Endothelial cell of umbilical vein (primary cell): ENCODE measurements around the gene MICALL2. TPM values are rescaled to one million over a fixed set of nuclear protein-coding genes. Genes with fewer than 3 reads are reported as not detected.

Experiments used
- BruUV-seq: library from RNA; stranded (reverse); fragments of 400-500 nt; replicated peaks from 2 replicates; lab custom pipeline; 2021; lab: Mats Ljungman, UMichigan
- CTCF ChIA-PET: fragments of 300-600, 350-600 bp; sonication (Branson Sonifier 250); formaldehyde crosslinking; loops from one replicate; lab custom pipeline; 2021; ENCODE audit warnings: antibody characterized with exemption, inconsistent platforms; lab: Charles Lee
- POLR2A ChIA-PET: fragments of 300-600, 350-600 bp; sonication (Branson Sonifier 250); formaldehyde crosslinking; loops from one replicate; lab custom pipeline; 2021; ENCODE audit warnings: antibody characterized with exemption, inconsistent platforms; lab: Charles Lee
- DNase-seq: peaks from one replicate; pipeline ENCODE4 v3.0.0-alpha.2; 2011; ENCODE audit warnings: low read depth, low spot score
- FAIRE-seq: peaks from 2 replicates; lab custom pipeline; 2011; peaks lifted over from hg19 to GRCh38; lab: Jason Lieb, UNC
- H2AFZ ChIP-seq: 2 replicates; pipeline ENCODE4 v1.6.0; 2012; ENCODE audit warnings: low read depth, low read length, control low read depth, inconsistent platforms
- H3K27ac ChIP-seq: 2 replicates; pipeline ENCODE4 v1.5.1; 2011; ENCODE audit warnings: low read depth, mild to moderate bottlenecking, control low read depth, low read length, moderate library complexity; ENCODE audit not compliant: insufficient read depth
- H3K27me3 ChIP-seq, 2 experiments: 2 replicates each; pipeline versions ENCODE4 v1.6.0 to v1.6.1; 2011; ENCODE audit warnings: low read length in 2 of 2, mixed read lengths in 1 of 2; ENCODE audit not compliant: control insufficient read depth in 2 of 2, insufficient read depth in 2 of 2
- H3K36me3 ChIP-seq, 2 experiments: 2 replicates in 1 of 2; 3 replicates in 1 of 2; pipeline ENCODE4 v1.5.1; 2011; ENCODE audit warnings: low read length in 2 of 2, mild to moderate bottlenecking in 1 of 2, moderate library complexity in 1 of 2; ENCODE audit not compliant: control insufficient read depth in 2 of 2, insufficient read depth in 2 of 2; ENCODE audit errors: extremely low read depth in 1 of 2
- H3K4me1 ChIP-seq: 3 replicates; pipeline ENCODE4 v1.5.1; 2011; ENCODE audit warnings: mild to moderate bottlenecking, low read length; ENCODE audit not compliant: control insufficient read depth, insufficient read depth; ENCODE audit errors: extremely low read depth
- H3K4me2 ChIP-seq: 2 replicates; pipeline ENCODE4 v1.6.1; 2011; ENCODE audit warnings: low read length, control low read depth, mixed read lengths; ENCODE audit not compliant: insufficient read depth
- H3K4me3 ChIP-seq, 3 experiments: fragments of 200-600 bp in 1 of 3; sonication (generic), shearing (Covaris generic) in 1 of 3; replicated peaks in 1 of 3; 2 replicates each; pipeline ENCODE4 v1.5.1; 2011 to 2016; ENCODE audit warnings: control low read depth in 3 of 3, low read length in 3 of 3, mild to moderate bottlenecking in 2 of 3, inconsistent platforms in 1 of 3, low read depth in 1 of 3, moderate library complexity in 1 of 3; ENCODE audit not compliant: insufficient read depth in 1 of 3
- H3K79me2 ChIP-seq: 2 replicates; pipeline ENCODE4 v1.6.0; 2012; ENCODE audit warnings: low read length, inconsistent platforms; ENCODE audit not compliant: control insufficient read depth, insufficient read depth
- H3K9ac ChIP-seq: replicated peaks from 2 replicates; pipeline ENCODE3; 2011; ENCODE audit warnings: low read length, control low read depth; ENCODE audit not compliant: insufficient read depth; ENCODE audit errors: extremely low read depth
- H3K9me1 ChIP-seq: replicated peaks from 3 replicates; pipeline ENCODE4 v1.6.0; 2011; ENCODE audit warnings: mild to moderate bottlenecking, low read length; ENCODE audit not compliant: control insufficient read depth, insufficient read depth; ENCODE audit errors: extremely low read depth
- H3K9me3 ChIP-seq: replicated peaks from 2 replicates; pipeline ENCODE4 v1.5.1; 2012; ENCODE audit warnings: low read length, inconsistent platforms; ENCODE audit not compliant: control insufficient read depth, insufficient read depth
- H4K20me1 ChIP-seq: replicated peaks from 2 replicates; pipeline ENCODE3; 2011; ENCODE audit warnings: mild to moderate bottlenecking, low read length; ENCODE audit not compliant: control insufficient read depth, insufficient read depth; ENCODE audit errors: extremely low read depth
- EZH2 ChIP-seq: IDR thresholded peaks from 2 replicates; pipeline ENCODE4 v1.6.1; 2012; ENCODE audit warnings: borderline replicate concordance, low read depth, mild to moderate bottlenecking, moderate library complexity, low read length, inconsistent platforms; ENCODE audit not compliant: severe bottlenecking
- FOS ChIP-seq: IDR thresholded peaks from 2 replicates; pipeline ENCODE4 v1.6.1; 2011; ENCODE audit warnings: mild to moderate bottlenecking, low read length, moderate library complexity, borderline replicate concordance; ENCODE audit not compliant: insufficient read depth
- GATA2 ChIP-seq: IDR thresholded peaks from 2 replicates; pipeline ENCODE4 v1.7.0; 2011; ENCODE audit warnings: low read depth, mild to moderate bottlenecking, moderate library complexity, mixed read lengths, low read length; ENCODE audit not compliant: insufficient read length, insufficient read depth
- JUN ChIP-seq: IDR thresholded peaks from 2 replicates; pipeline ENCODE4 v1.6.1; 2011; ENCODE audit warnings: borderline replicate concordance, low read depth; ENCODE audit not compliant: insufficient read length, insufficient read depth
- MYC ChIP-seq: IDR thresholded peaks from one replicate; pipeline ENCODE4 v1.6.1; 2011; ENCODE audit warnings: mild to moderate bottlenecking, low read depth, low read length
- POLR2A ChIP-seq: IDR thresholded peaks from 2 replicates; pipeline ENCODE4 v1.6.1; 2012; ENCODE audit warnings: low read depth, mild to moderate bottlenecking, control low read depth, low read length
- POLR2AphosphoS5 ChIP-seq: IDR thresholded peaks from 2 replicates; pipeline ENCODE4 v1.6.1; 2012; ENCODE audit warnings: low read depth, mild to moderate bottlenecking, control low read depth, low read length, moderate library complexity; ENCODE audit not compliant: insufficient read depth
- dilution Hi-C: fragments of 300-500 bp; cut with MboI; formaldehyde crosslinking; loops from one replicate; pipeline ENCODE4 v1.15.0; 2019; ENCODE audit warnings: low sequenced_read_pairs; ENCODE audit not compliant: extremely low pct_ligation_motif_present
- intact Hi-C: fragments of 100-400 bp; cut with micrococcal nuclease; formaldehyde crosslinking; loops from one replicate; pipeline ENCODE4 v1.10.0; 2022
- polyA plus RNA-seq, 4 experiments: library from polyadenylated mRNA; depleted of rRNA in 3 of 4; stranded (reverse) in 3 of 4; unstranded in 1 of 4; fragments of >200 nt; gene quantifications; 2 replicates each; pipeline versions ENCODE4 v1.2.1 to v1.2.3, GENCODE V29; 2011 to 2012; ENCODE audit warnings: missing spikeins in 1 of 4
- total RNA-seq: library from RNA; stranded (reverse); gene quantifications from 2 replicates; pipeline ENCODE4 v1.2.3, GENCODE V29; 2021
- TF ChIP-seq, protein P1 (sequence below): IDR thresholded peaks from 2 replicates; pipeline ENCODE4 v1.6.1; 2011; ENCODE audit not compliant: insufficient read depth, insufficient read length
- TF ChIP-seq, protein P2 (sequence below), 2 donors: IDR thresholded peaks; 1 replicate in 1 of 2; 2 replicates in 1 of 2; pipeline ENCODE4 v1.5.1; 2011; ENCODE audit warnings: low read length in 2 of 2, mild to moderate bottlenecking in 2 of 2, moderate library complexity in 2 of 2, control low read depth in 1 of 2, inconsistent platforms in 1 of 2, low read depth in 1 of 2; ENCODE audit not compliant: insufficient read depth in 1 of 2; ENCODE audit errors: extremely low read depth in 1 of 2

Gene MICALL2
- total and polyA plus RNA-seq, 2 donors (not counting 3 experiments of a cell fraction or from before 2014, with no cell fraction given) = 29.8 to 46.3 TPM

DNA sequence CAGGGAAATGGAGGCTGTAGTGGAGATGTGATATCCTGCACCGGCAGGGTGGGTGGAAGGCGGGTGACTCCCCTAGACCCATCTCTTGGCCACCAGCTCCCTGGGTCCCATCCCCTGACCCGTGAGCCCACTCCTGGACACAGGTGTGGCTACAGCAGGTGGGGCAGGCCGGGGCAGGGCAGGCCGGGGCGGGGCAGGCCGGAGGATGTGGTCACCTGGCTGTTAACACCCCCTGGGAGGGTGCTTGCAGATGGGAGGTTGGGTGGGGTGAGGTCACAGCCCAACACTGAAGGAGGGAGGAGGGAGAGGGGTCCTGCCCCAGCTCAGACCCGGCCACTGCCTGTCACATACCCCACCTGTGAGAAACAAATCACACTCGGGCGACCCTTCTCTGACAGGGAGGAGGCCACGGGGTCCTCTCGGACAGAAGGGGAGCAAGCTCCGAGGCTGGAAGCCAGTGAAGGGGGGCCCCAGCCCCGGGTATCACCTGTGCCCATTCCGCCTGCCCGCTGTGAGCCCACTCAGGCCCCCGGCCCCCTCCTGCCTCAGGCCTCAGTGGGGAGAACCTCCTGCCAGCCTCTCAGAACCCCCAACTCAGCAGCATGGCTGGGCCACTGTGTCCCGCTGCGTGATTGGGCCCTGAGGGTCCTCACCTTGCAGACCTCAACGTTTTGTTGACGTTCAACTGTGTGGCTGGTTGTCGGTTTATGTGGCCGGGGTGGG lies 74.0 kb downstream of the MICALL2 start:
- H3K4me1 ChIP-seq = no peaks in the 10 kb centered on the region
- H3K27me3 ChIP-seq = no peaks in the 10 kb centered on the region
- no peak overlapping the region for H3K4me3 ChIP-seq

More for the DNA sequence above, 74.0 kb downstream of the MICALL2 start:
- H3K9me1 ChIP-seq = no peaks in the 10 kb centered on the region
- no peaks in the 10 kb centered on the region for H3K79me2 ChIP-seq
- ChIA-PET POLR2A (no interaction called here), CTCF (no interaction called here)
- FAIRE-seq = no peak
- no peaks in the 10 kb centered on the region for H4K20me1 ChIP-seq
- no peaks in the 10 kb centered on the region for H3K9me3 ChIP-seq
- no peaks in the 10 kb centered on the region for H3K36me3 ChIP-seq
- dilution Hi-C loops (no loop called here), intact Hi-C loops (no loop called here)
- BruUV-seq = no TSS peak
- H3K27ac ChIP-seq = no peak overlapping the region
- TF ChIP-seq FOS = no peak
- no peak for TF ChIP-seq EZH2
- TF ChIP-seq GATA2 = no peak
- TF ChIP-seq, protein P1, sequence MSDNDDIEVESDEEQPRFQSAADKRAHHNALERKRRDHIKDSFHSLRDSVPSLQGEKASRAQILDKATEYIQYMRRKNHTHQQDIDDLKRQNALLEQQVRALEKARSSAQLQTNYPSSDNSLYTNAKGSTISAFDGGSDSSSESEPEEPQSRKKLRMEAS = no peak
- TF ChIP-seq, protein P2, sequence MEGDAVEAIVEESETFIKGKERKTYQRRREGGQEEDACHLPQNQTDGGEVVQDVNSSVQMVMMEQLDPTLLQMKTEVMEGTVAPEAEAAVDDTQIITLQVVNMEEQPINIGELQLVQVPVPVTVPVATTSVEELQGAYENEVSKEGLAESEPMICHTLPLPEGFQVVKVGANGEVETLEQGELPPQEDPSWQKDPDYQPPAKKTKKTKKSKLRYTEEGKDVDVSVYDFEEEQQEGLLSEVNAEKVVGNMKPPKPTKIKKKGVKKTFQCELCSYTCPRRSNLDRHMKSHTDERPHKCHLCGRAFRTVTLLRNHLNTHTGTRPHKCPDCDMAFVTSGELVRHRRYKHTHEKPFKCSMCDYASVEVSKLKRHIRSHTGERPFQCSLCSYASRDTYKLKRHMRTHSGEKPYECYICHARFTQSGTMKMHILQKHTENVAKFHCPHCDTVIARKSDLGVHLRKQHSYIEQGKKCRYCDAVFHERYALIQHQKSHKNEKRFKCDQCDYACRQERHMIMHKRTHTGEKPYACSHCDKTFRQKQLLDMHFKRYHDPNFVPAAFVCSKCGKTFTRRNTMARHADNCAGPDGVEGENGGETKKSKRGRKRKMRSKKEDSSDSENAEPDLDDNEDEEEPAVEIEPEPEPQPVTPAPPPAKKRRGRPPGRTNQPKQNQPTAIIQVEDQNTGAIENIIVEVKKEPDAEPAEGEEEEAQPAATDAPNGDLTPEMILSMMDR (IDR thresholded peaks at IDR 0.05; ENCODE audit: extremely low read depth in 1 of 2, insufficient read depth in 1 of 2, low read depth in 1 of 2, low read length in 2 of 2) = no peak
- TF ChIP-seq JUN = no peak
- no peak for TF ChIP-seq POLR2A
- no peak for TF ChIP-seq POLR2AphosphoS5
- no peak for TF ChIP-seq MYC
- H2AFZ ChIP-seq = no peak overlapping the region
- H3K9ac ChIP-seq = no peak overlapping the region
- no peak overlapping the region for H3K4me2 ChIP-seq
- DNase-seq = no peak

Other genes with a start within 250 kb of the MICALL2 start
- gene UNCX, start 226.6 kb downstream of the MICALL2 start, total RNA-seq = not detected in 2 replicates
- not detected in 2 replicates for gene UNCX, start 226.6 kb downstream of the MICALL2 start, polyA plus RNA-seq
- 114 and 116 TPM in 2 replicates for gene INTS1, start 44.9 kb upstream of the MICALL2 start, total RNA-seq
- 57.8 and 86.5 TPM in 2 replicates for gene INTS1, start 44.9 kb upstream of the MICALL2 start, polyA plus RNA-seq
- gene MAFK, start 71.2 kb upstream of the MICALL2 start, total RNA-seq = 39.4 and 66.9 TPM in 2 replicates
- 22.2 and 23.3 TPM in 2 replicates for gene MAFK, start 71.2 kb upstream of the MICALL2 start, polyA plus RNA-seq
- not detected in 2 replicates for gene TMEM184A, start 96.7 kb upstream of the MICALL2 start, total RNA-seq
- 0.41 and 0.48 TPM in 2 replicates for gene TMEM184A, start 96.7 kb upstream of the MICALL2 start, polyA plus RNA-seq
- gene PSMG3, start 110.6 kb upstream of the MICALL2 start, total RNA-seq = 25.5 and 28.4 TPM in 2 replicates
- 40.4 and 49.7 TPM in 2 replicates for gene PSMG3, start 110.6 kb upstream of the MICALL2 start, polyA plus RNA-seq
- 0.85 and 1.0 TPM in 2 replicates for gene ELFN1, start 210.8 kb upstream of the MICALL2 start, total RNA-seq
- 0.37 and 0.46 TPM in 2 replicates for gene ELFN1, start 210.8 kb upstream of the MICALL2 start, polyA plus RNA-seq